Measurements from ENCODE around the gene ROBO1.

The ROBO1 gene

GRCh38 chr3:78991656-78992055 is 776.1 kb downstream of the ROBO1 start:
- H3K36me3 ChIP-seq, result no peaks in the 10 kb centered on the region
- H3K4me1 ChIP-seq (ENCODE audit: control insufficient read depth in 1 of 2, insufficient read depth in 1 of 2, low read depth in 1 of 2, low read length in 1 of 2), result no peaks in the 10 kb centered on the region
- no peaks in the 10 kb centered on the region for H3K27me3 ChIP-seq
- H3K27ac ChIP-seq, result no peak overlapping the region
- H3K9me3 ChIP-seq, result no peaks in the 10 kb centered on the region
- H3K4me3 ChIP-seq (ENCODE audit: low read depth in 1 of 2, low read length in 1 of 2), result no peak overlapping the region
- no peak for TF ChIP-seq CTCF (IDR thresholded peaks at IDR 0.05)

- Histone ChIP-seq H3K4me1 (ENCODE audit: control insufficient read depth in 1 of 2, insufficient read depth in 1 of 2, low read depth in 1 of 2, low read length in 1 of 2) (no peaks in the 10 kb centered on the region), H3K9me3 (no peaks in the 10 kb centered on the region)
These were observed 777.6 kb downstream of the ROBO1 start for GRCh38 chr3:78990156-78990555.

GRCh38 chr3:78988324-78988723 is 779.5 kb downstream of the ROBO1 start:
- Histone ChIP-seq H3K4me1 (ENCODE audit: control insufficient read depth in 1 of 2, insufficient read depth in 1 of 2, low read depth in 1 of 2, low read length in 1 of 2) (no peaks in the 10 kb centered on the region), H3K9me3 (no peaks in the 10 kb centered on the region), H3K27me3 (no peaks in the 10 kb centered on the region), H3K4me3 (ENCODE audit: low read depth in 1 of 2, low read length in 1 of 2) (no peak overlapping the region), H3K36me3 (no peaks in the 10 kb centered on the region), H3K27ac (no peak overlapping the region)
- TF ChIP-seq CTCF (IDR thresholded peaks at IDR 0.05), result no peak

More at GRCh38 chr3:78990156-78990555, 777.6 kb downstream of the ROBO1 start:
- Histone ChIP-seq H3K27me3 (no peaks in the 10 kb centered on the region), H3K27ac (no peak overlapping the region), H3K36me3 (no peaks in the 10 kb centered on the region), H3K4me3 (ENCODE audit: low read depth in 1 of 2, low read length in 1 of 2) (no peak overlapping the region)
- TF ChIP-seq CTCF (IDR thresholded peaks at IDR 0.05), result no peak

- Histone ChIP-seq H3K27ac (no peak overlapping the region), H3K4me3 (ENCODE audit: low read depth in 1 of 2, low read length in 1 of 2) (no peak overlapping the region), H3K4me1 (ENCODE audit: control insufficient read depth in 1 of 2, insufficient read depth in 1 of 2, low read depth in 1 of 2, low read length in 1 of 2) (no peaks in the 10 kb centered on the region), H3K9me3 (no peaks in the 10 kb centered on the region), H3K27me3 (no peaks in the 10 kb centered on the region), H3K36me3 (no peaks in the 10 kb centered on the region)
- no peak for TF ChIP-seq CTCF (IDR thresholded peaks at IDR 0.05)
These were observed 781.2 kb downstream of the ROBO1 start for GRCh38 chr3:78986416-78987101.

GRCh38 chr3:78985981-78986380 is 781.8 kb downstream of the ROBO1 start:
- Histone ChIP-seq H3K36me3 (no peaks in the 10 kb centered on the region), H3K9me3 (no peaks in the 10 kb centered on the region), H3K27me3 (no peaks in the 10 kb centered on the region), H3K4me3 (ENCODE audit: low read depth in 1 of 2, low read length in 1 of 2) (no peak overlapping the region), H3K4me1 (ENCODE audit: control insufficient read depth in 1 of 2, insufficient read depth in 1 of 2, low read depth in 1 of 2, low read length in 1 of 2) (no peaks in the 10 kb centered on the region), H3K27ac (no peak overlapping the region)
- no peak for TF ChIP-seq CTCF (IDR thresholded peaks at IDR 0.05)
